GM18517 (cell line): ENCODE results near the gene SNX22.

Source experiments
- ATAC-seq: cut with Tn5 transposase; IDR thresholded peaks from one replicate; pipeline ENCODE4 v1.9.1; 2021; ENCODE audit warnings: mild to moderate bottlenecking, moderate library complexity; ENCODE audit not compliant: unreplicated experiment

The SNX22 gene

GRCh38 chr15:64155802-64156651, 4.5 kb downstream of the SNX22 start:
- ATAC-seq, result no peak

- no peak for ATAC-seq
Observed at GRCh38 chr15:64156652-64157331, 5.3 kb downstream of the SNX22 start.

- ATAC-seq, result no peak
Observed at GRCh38 chr15:64157599-64158125, 6.1 kb downstream of the SNX22 start.

- ATAC-seq, result no peak
Observed at GRCh38 chr15:64158363-64159134, 7.0 kb downstream of the SNX22 start.

GRCh38 chr15:64161688-64162477, 10.4 kb downstream of the SNX22 start:
- no peak for ATAC-seq

- peak; percentile 6 for ATAC-seq
Observed at GRCh38 chr15:64162478-64162868, 10.9 kb downstream of the SNX22 start.

GRCh38 chr15:64162869-64163658, 11.5 kb downstream of the SNX22 start, which contains the start of gene PPIB:
TSS of gene PPIB (minus strand) at chr15:64163022. CDS start at chr15:64162986, 36 bp downstream.
- ATAC-seq, result peak; percentile 89

GRCh38 chr15:64163659-64164362, 12.3 kb downstream of the SNX22 start:
- peak; percentile 3 for ATAC-seq

GRCh38 chr15:64164436-64164835, 12.9 kb downstream of the SNX22 start:
- no peak for ATAC-seq

- ATAC-seq, result no peak
Observed at GRCh38 chr15:64166102-64166890, 14.8 kb downstream of the SNX22 start.

- ATAC-seq, result no peak
Observed at GRCh38 chr15:64180235-64180824, 28.8 kb downstream of the SNX22 start.

GRCh38 chr15:64182859-64183370, 31.4 kb downstream of the SNX22 start:
- ATAC-seq, result no peak

- ATAC-seq, result no peak
Observed at GRCh38 chr15:64185146-64185911, 33.8 kb downstream of the SNX22 start.

- no peak for ATAC-seq
Observed at GRCh38 chr15:64187396-64188191, 36.1 kb downstream of the SNX22 start.

GRCh38 chr15:64191971-64192830, 40.7 kb downstream of the SNX22 start:
- no peak for ATAC-seq
